PC-9 (cell line): ENCODE results near the gene PHACTR4.

Source experiments
- CTCF ChIP-seq: fragments of 200-600 bp; sonication (generic); conservative IDR thresholded peaks from 2 replicates; pipeline ENCODE4 v1.6.1; 2017; ENCODE audit warnings: mixed run types, antibody characterized with exemption, mild to moderate bottlenecking, moderate library complexity
- EZH2 ChIP-seq: fragments of 200-600 bp; sonication (generic); IDR thresholded peaks from 2 replicates; pipeline ENCODE4 v1.8.0; 2017; ENCODE audit warnings: antibody characterized with exemption, low read depth

GRCh38 chr1:28417926-28418637, 48.5 kb downstream of the PHACTR4 start:
- TF ChIP-seq CTCF (no peak), EZH2 (no peak)
